Karpas-422 (cell line): ENCODE measurements around the gene CD9. TPM values are rescaled to one million over a fixed set of nuclear protein-coding genes. Genes with fewer than 3 reads are reported as not detected.

Experiments used
- DNase-seq: peaks from one replicate; pipeline ENCODE4 v3.0.0-alpha.2; 2015
- H2AFZ ChIP-seq: fragments of 200-600 bp; sonication (generic); 2 replicates; pipeline ENCODE4 v1.6.1; 2014; ENCODE audit warnings: antibody characterized with exemption, low read length, mixed read lengths
- H3K27ac ChIP-seq: fragments of 200-600 bp; sonication (generic); 2 replicates; pipeline ENCODE4 v1.5.1; 2014; ENCODE audit warnings: mild to moderate bottlenecking, low read length, moderate library complexity
- H3K27me3 ChIP-seq: fragments of 200-600 bp; sonication (generic); 2 replicates; pipeline ENCODE4 v1.6.1; 2014; ENCODE audit warnings: low read length, mixed read lengths
- H3K36me3 ChIP-seq: fragments of 200-600 bp; sonication (generic); 2 replicates; pipeline ENCODE4 v1.6.1; 2014; ENCODE audit warnings: low read length, mixed read lengths; ENCODE audit not compliant: insufficient read depth
- H3K4me1 ChIP-seq: fragments of 200-600 bp; sonication (generic); 2 replicates; pipeline ENCODE4 v1.6.1; 2014; ENCODE audit warnings: mild to moderate bottlenecking, low read length, mixed read lengths
- H3K4me2 ChIP-seq: fragments of 200-600 bp; sonication (generic); 2 replicates; pipeline ENCODE4 v1.6.1; 2014; ENCODE audit warnings: low read length, low read depth, mild to moderate bottlenecking; ENCODE audit not compliant: poor library complexity, severe bottlenecking
- H3K4me3 ChIP-seq: fragments of 200-600 bp; sonication (generic); 2 replicates; pipeline ENCODE4 v1.5.1; 2014; ENCODE audit warnings: mild to moderate bottlenecking, antibody characterized with exemption, low read length, mixed read lengths
- H3K79me2 ChIP-seq: fragments of 200-600 bp; sonication (generic); 2 replicates; pipeline ENCODE4 v1.6.1; 2014; ENCODE audit warnings: mild to moderate bottlenecking, low read length, mixed read lengths
- H3K9ac ChIP-seq: fragments of 200-600 bp; sonication (generic); 2 replicates; pipeline ENCODE4 v1.6.0; 2014; ENCODE audit warnings: low read length
- H3K9me2 ChIP-seq: fragments of 200-600 bp; sonication (generic), shearing (Covaris generic); replicated peaks from 2 replicates; pipeline ENCODE4 v1.6.0; 2014; ENCODE audit warnings: mild to moderate bottlenecking, low read length, moderate library complexity; ENCODE audit not compliant: insufficient read depth
- H3K9me3 ChIP-seq: fragments of 300-700, 200-600 bp; sonication (generic); 2 replicates; pipeline ENCODE4 v1.6.1; 2014; ENCODE audit warnings: low read length, mixed read lengths
- H4K20me1 ChIP-seq: fragments of 200-600 bp; sonication (generic); 2 replicates; pipeline ENCODE4 v1.6.1; 2014; ENCODE audit warnings: mild to moderate bottlenecking, antibody characterized with exemption, low read length, low read depth; ENCODE audit not compliant: insufficient read depth
- total RNA-seq: library from RNA; depleted of rRNA; stranded (reverse); fragments of >200 nt; shearing (Covaris generic); gene quantifications from 2 replicates; pipeline ENCODE4 v1.2.3, GENCODE V29; 2014; ENCODE audit warnings: low replicate concordance

The CD9 gene
- total RNA-seq, 1 experiment from 2014 or later: not detected

- Histone ChIP-seq H3K9me3 (no peaks in the 10 kb centered on the region), H3K27ac (no peak overlapping the region), H3K4me2 (no peak overlapping the region), H4K20me1 (no peaks in the 10 kb centered on the region), H3K79me2 (no peaks in the 10 kb centered on the region), H3K9ac (no peak overlapping the region), H3K4me1 (no peaks in the 10 kb centered on the region), H3K9me2 (no peaks in the 10 kb centered on the region), H3K4me3 (no peak overlapping the region), H2AFZ (no peak overlapping the region), H3K36me3 (no peaks in the 10 kb centered on the region), H3K27me3 (no peaks in the 10 kb centered on the region)
- DNase-seq: no peak
Measured at GRCh38 chr12:6215932-6216494, 15.8 kb downstream of the CD9 start.

- H3K9me2 ChIP-seq: no peaks in the 10 kb centered on the region
- H3K36me3 ChIP-seq: no peaks in the 10 kb centered on the region
- no peaks in the 10 kb centered on the region for H3K4me1 ChIP-seq
- no peak overlapping the region for H3K4me3 ChIP-seq
- no peaks in the 10 kb centered on the region for H4K20me1 ChIP-seq
- no peaks in the 10 kb centered on the region for H3K79me2 ChIP-seq
- no peak overlapping the region for H2AFZ ChIP-seq
- no peak overlapping the region for H3K27ac ChIP-seq
- H3K4me2 ChIP-seq: no peak overlapping the region
- DNase-seq: no peak
- no peaks in the 10 kb centered on the region for H3K27me3 ChIP-seq
- no peaks in the 10 kb centered on the region for H3K9me3 ChIP-seq
- no peak overlapping the region for H3K9ac ChIP-seq
Measured at GRCh38 chr12:6216581-6216980, 16.4 kb downstream of the CD9 start.

DNA sequence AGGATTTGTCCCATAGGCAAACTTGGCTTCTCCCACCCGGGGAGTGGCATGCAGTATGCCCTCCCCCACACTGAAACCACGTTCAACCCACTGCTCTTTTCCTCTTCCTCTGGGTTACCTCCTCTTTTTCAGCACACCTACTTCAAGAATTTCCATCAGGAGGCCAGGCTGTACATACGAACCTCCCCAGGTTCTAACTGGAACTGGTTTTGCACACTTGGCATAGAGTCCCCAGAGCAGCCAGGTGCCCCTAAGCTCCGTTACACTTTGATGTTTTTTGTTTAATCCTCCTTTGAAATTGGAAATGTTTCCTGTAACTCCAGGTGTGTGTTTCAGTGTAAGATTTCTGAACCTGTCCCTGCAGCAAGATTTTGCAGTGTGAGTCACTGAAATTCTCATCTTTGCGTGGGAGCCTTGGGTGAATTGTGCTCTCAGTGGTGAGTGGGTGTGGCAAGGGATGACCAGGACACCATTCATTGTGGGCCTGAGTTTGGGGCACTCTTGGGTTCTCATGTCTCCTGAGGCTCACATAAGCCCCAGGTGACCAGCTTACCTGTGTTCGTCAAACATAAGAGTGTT, 18.2 kb downstream of the CD9 start:
- no peak overlapping the region for H3K4me3 ChIP-seq
- no peak overlapping the region for H3K4me2 ChIP-seq
- no peaks in the 10 kb centered on the region for H3K36me3 ChIP-seq
- no peak for DNase-seq
- H3K9me2 ChIP-seq: no peaks in the 10 kb centered on the region
- H3K4me1 ChIP-seq: no peaks in the 10 kb centered on the region
- no peaks in the 10 kb centered on the region for H3K79me2 ChIP-seq
- no peaks in the 10 kb centered on the region for H3K27me3 ChIP-seq
- H4K20me1 ChIP-seq: no peaks in the 10 kb centered on the region
- H3K9me3 ChIP-seq: no peaks in the 10 kb centered on the region
- H3K27ac ChIP-seq: no peak overlapping the region
- H3K9ac ChIP-seq: no peak overlapping the region
- H2AFZ ChIP-seq: no peak overlapping the region

- no peaks in the 10 kb centered on the region for H3K79me2 ChIP-seq
- H3K4me1 ChIP-seq: no peaks in the 10 kb centered on the region
- H2AFZ ChIP-seq: no peak overlapping the region
- H3K9me3 ChIP-seq: no peaks in the 10 kb centered on the region
- H3K9me2 ChIP-seq: no peaks in the 10 kb centered on the region
- no peak overlapping the region for H3K9ac ChIP-seq
- H3K4me3 ChIP-seq: no peak overlapping the region
- H3K27me3 ChIP-seq: no peaks in the 10 kb centered on the region
- no peak overlapping the region for H3K27ac ChIP-seq
- no peaks in the 10 kb centered on the region for H3K36me3 ChIP-seq
- H3K4me2 ChIP-seq: no peak overlapping the region
- no peaks in the 10 kb centered on the region for H4K20me1 ChIP-seq
- no peak for DNase-seq
Measured at GRCh38 chr12:6219980-6220379, 19.8 kb downstream of the CD9 start.

- Histone ChIP-seq H3K4me2 (no peak overlapping the region), H3K9me2 (no peaks in the 10 kb centered on the region), H3K79me2 (no peaks in the 10 kb centered on the region), H3K36me3 (no peaks in the 10 kb centered on the region), H3K4me3 (no peak overlapping the region), H3K27me3 (no peaks in the 10 kb centered on the region), H2AFZ (no peak overlapping the region), H3K9me3 (no peaks in the 10 kb centered on the region), H3K9ac (no peak overlapping the region), H4K20me1 (no peaks in the 10 kb centered on the region), H3K27ac (no peak overlapping the region), H3K4me1 (no peaks in the 10 kb centered on the region)
- DNase-seq: no peak
Measured at GRCh38 chr12:6221146-6221545, 20.9 kb downstream of the CD9 start.

DNA sequence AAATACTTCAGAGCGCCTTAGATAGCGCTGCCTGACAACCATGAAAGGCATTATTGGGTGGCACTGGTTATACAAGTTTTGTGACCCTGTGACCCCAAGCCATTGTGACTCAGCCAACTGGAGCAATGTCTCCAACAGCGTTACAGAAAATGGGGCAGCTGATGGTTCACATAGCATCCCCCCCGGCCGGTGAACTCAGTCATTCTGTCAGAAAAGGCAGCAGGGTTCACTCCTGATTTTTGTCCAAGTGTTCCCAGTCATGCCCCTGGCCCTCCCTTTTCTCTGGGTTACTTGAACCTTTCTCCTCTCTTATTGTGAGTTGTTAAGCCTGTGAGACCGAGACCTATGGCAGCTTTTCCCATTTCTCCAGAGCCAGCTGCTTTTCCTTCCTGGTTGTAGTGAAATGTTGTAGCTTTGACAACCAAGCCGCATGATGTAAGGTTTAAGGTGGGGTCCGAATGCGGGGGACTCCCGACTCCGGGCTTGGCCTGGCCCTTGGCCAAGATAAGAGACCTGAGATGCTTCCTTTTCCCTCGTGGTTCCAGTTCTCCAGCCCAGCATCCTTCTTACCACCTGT, 22.0 kb downstream of the CD9 start:
- Histone ChIP-seq H3K9ac (no peak overlapping the region), H3K36me3 (no peaks in the 10 kb centered on the region), H3K4me1 (no peaks in the 10 kb centered on the region), H3K4me2 (no peak overlapping the region), H3K27ac (no peak overlapping the region), H3K9me2 (no peaks in the 10 kb centered on the region), H3K27me3 (no peaks in the 10 kb centered on the region), H3K4me3 (no peak overlapping the region), H3K79me2 (no peaks in the 10 kb centered on the region), H4K20me1 (no peaks in the 10 kb centered on the region), H3K9me3 (no peaks in the 10 kb centered on the region), H2AFZ (no peak overlapping the region)
- no peak for DNase-seq

DNA sequence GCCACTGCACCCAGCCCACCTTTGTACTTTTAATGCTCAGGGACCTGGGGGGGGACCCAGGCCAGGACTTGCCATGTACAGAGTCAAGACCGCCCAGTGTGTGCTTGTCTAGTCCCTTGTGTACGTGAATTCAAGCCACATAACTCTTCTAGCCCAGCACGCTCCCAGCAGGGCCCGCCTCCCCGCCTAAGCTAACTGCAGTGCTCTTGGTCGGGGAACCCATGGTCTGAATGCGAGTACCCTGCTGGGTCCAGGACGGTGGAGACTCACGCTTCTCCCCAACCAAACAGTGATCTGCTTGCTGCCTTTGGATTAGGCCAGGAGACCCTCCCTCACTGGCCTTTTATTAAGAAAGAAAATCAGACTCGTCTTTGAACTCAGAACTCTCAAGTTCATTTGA, 23.3 kb downstream of the CD9 start:
- Histone ChIP-seq H4K20me1 (no peaks in the 10 kb centered on the region), H2AFZ (no peak overlapping the region)

DNA sequence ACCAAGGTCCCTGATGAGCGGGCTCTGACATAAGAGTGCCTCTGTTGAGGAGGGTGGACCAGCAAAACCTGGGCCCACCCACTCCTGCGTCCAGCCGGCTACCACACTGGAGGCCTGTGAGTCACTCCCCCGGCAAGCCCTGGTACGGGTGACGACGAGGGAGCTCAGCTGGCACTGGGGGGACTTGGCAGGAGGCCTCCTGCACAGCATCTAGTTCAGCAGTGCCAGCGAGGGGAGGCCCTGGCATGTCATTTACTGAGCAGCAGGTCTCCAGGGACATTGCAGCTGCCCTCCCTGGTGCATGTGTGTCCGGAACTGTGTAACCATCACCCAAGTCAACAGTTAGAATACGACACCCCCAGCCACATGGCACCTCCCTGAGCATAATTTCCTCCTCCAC, 24.4 kb downstream of the CD9 start:
- no peaks in the 10 kb centered on the region for H3K79me2 ChIP-seq
- no peak overlapping the region for H3K4me3 ChIP-seq
- H3K36me3 ChIP-seq: no peaks in the 10 kb centered on the region
- H3K27me3 ChIP-seq: no peaks in the 10 kb centered on the region
- no peak overlapping the region for H3K9ac ChIP-seq
- no peak for DNase-seq
- H3K9me3 ChIP-seq: no peaks in the 10 kb centered on the region
- no peak overlapping the region for H3K27ac ChIP-seq
- H3K9me2 ChIP-seq: no peaks in the 10 kb centered on the region
- H2AFZ ChIP-seq: no peak overlapping the region
- H3K4me1 ChIP-seq: no peaks in the 10 kb centered on the region
- no peaks in the 10 kb centered on the region for H4K20me1 ChIP-seq
- H3K4me2 ChIP-seq: no peak overlapping the region

More for the DNA sequence above, 23.3 kb downstream of the CD9 start:
- H3K9me2 ChIP-seq: no peaks in the 10 kb centered on the region
- no peak overlapping the region for H3K9ac ChIP-seq
- no peaks in the 10 kb centered on the region for H3K27me3 ChIP-seq
- H3K79me2 ChIP-seq: no peaks in the 10 kb centered on the region
- no peaks in the 10 kb centered on the region for H3K9me3 ChIP-seq
- no peaks in the 10 kb centered on the region for H3K4me1 ChIP-seq
- H3K4me2 ChIP-seq: no peak overlapping the region
- no peaks in the 10 kb centered on the region for H3K36me3 ChIP-seq
- no peak for DNase-seq
- no peak overlapping the region for H3K4me3 ChIP-seq
- H3K27ac ChIP-seq: no peak overlapping the region
